SU-DHL-6 (cell line): ENCODE results near the gene LBH.

ENCODE experiments used
- H2AFZ ChIP-seq: fragments of 200-600 bp; sonication (generic); 2 replicates; pipeline ENCODE4 v1.6.1; 2014; ENCODE audit warnings: low read depth, mild to moderate bottlenecking, moderate library complexity, mixed read lengths, antibody characterized with exemption, low read length; ENCODE audit not compliant: severe bottlenecking
- H3F3A ChIP-seq: fragments of 200-600 bp; shearing (Covaris generic); 2 replicates; pipeline ENCODE4 v1.6.0; 2016; ENCODE audit warnings: antibody characterized with exemption, mild to moderate bottlenecking; ENCODE audit not compliant: insufficient read depth
- H3K27ac ChIP-seq: fragments of 200-600 bp; sonication (generic); 2 replicates; pipeline ENCODE4 v1.5.1; 2016; ENCODE audit warnings: low read depth, mild to moderate bottlenecking, low read length, moderate library complexity, mixed read lengths
- H3K27me3 ChIP-seq: fragments of 200-600 bp; sonication (generic), shearing (Covaris generic); 2 replicates; pipeline ENCODE4 v1.6.0; 2014; ENCODE audit warnings: mild to moderate bottlenecking, low read length
- H3K36me3 ChIP-seq: fragments of 200-600 bp; sonication (generic); 2 replicates; pipeline ENCODE4 v1.6.1; 2014; ENCODE audit warnings: mild to moderate bottlenecking, low read length, mixed read lengths
- H3K4me2 ChIP-seq: fragments of 300-600, 200-600 bp; shearing (Covaris generic), sonication (generic); 2 replicates; pipeline ENCODE4 v1.6.0; 2014; ENCODE audit warnings: low read length, low read depth, mild to moderate bottlenecking; ENCODE audit not compliant: poor library complexity, severe bottlenecking
- H3K4me3 ChIP-seq: fragments of 200-600 bp; sonication (generic); 2 replicates; pipeline ENCODE4 v1.5.1; 2014; ENCODE audit warnings: antibody characterized with exemption, low read length, mild to moderate bottlenecking, mixed read lengths; ENCODE audit not compliant: insufficient read depth, poor library complexity, severe bottlenecking
- H3K79me2 ChIP-seq: fragments of 200-600 bp; sonication (generic); 2 replicates; pipeline ENCODE4 v1.6.1; 2014; ENCODE audit warnings: mild to moderate bottlenecking, low read length, moderate library complexity; ENCODE audit not compliant: insufficient read depth
- H3K9ac ChIP-seq: fragments of 200-600 bp; sonication (generic); 2 replicates; pipeline ENCODE4 v1.7.0; 2014; ENCODE audit warnings: mild to moderate bottlenecking, low read length
- H3K9me2 ChIP-seq: fragments of 200-600 bp; sonication (generic); replicated peaks from 2 replicates; pipeline ENCODE4 v1.6.1; 2014; ENCODE audit warnings: low read length; ENCODE audit not compliant: insufficient read depth
- H3K9me3 ChIP-seq: fragments of 200-600 bp; sonication (generic); 2 replicates; pipeline ENCODE4 v1.6.1; 2014; ENCODE audit warnings: low read length, mixed read lengths; ENCODE audit not compliant: insufficient read depth
- H4K20me1 ChIP-seq: fragments of 200-600 bp; sonication (generic); 2 replicates; pipeline ENCODE4 v1.6.1; 2014; ENCODE audit warnings: low read depth, mild to moderate bottlenecking, antibody characterized with exemption, low read length, moderate library complexity, mixed read lengths
- EZH2phosphoT487 ChIP-seq: fragments of 200-600 bp; sonication (generic), shearing (Covaris generic); conservative IDR thresholded peaks from 2 replicates; pipeline ENCODE4 v1.6.1; 2018; ENCODE audit warnings: mild to moderate bottlenecking, antibody characterized with exemption, low read length, moderate library complexity, mixed read lengths
- TF ChIP-seq, protein P1 (sequence below): fragments of 200-600 bp; sonication (generic); IDR thresholded peaks from one replicate; pipeline ENCODE4 v1.5.1; 2017; ENCODE audit warnings: antibody characterized with exemption, mild to moderate bottlenecking, low read length, moderate library complexity; ENCODE audit not compliant: insufficient read depth, poor library complexity, severe bottlenecking

Gene LBH

DNA sequence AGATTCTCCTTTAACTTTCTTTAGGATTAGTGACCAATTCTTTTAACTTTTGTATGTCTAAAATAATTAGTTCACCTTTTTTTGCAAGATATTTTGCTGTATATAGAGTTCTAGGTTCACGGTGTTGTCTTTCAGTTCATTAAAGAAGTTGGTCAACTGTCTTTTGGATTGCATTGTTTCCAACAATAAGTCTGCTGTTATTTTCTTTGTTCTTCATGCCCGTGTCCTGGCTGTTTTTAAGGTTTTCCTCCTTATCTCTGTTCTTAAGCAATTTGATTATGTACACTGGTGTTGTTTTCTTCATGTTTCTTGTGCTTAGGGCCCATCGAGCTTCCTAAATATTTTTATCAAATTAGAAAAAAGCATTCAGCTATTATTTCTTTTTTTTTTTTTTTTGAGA, 54.4 kb downstream of the LBH start:
- Histone ChIP-seq H3K9me3 (no peaks in the 10 kb centered on the region), H3K4me2 (no peak overlapping the region), H3K9me2 (no peaks in the 10 kb centered on the region), H3K9ac (no peak overlapping the region), H3K36me3 (no peaks in the 10 kb centered on the region), H3K27ac (no peak overlapping the region), H4K20me1 (no peaks in the 10 kb centered on the region), H3F3A (peaks cover 8% of the 10 kb centered on the region), H3K27me3 (no peaks in the 10 kb centered on the region), H3K4me3 (no peak overlapping the region), H3K79me2 (no peaks in the 10 kb centered on the region), H2AFZ (no peak overlapping the region)
- TF ChIP-seq, protein P1, sequence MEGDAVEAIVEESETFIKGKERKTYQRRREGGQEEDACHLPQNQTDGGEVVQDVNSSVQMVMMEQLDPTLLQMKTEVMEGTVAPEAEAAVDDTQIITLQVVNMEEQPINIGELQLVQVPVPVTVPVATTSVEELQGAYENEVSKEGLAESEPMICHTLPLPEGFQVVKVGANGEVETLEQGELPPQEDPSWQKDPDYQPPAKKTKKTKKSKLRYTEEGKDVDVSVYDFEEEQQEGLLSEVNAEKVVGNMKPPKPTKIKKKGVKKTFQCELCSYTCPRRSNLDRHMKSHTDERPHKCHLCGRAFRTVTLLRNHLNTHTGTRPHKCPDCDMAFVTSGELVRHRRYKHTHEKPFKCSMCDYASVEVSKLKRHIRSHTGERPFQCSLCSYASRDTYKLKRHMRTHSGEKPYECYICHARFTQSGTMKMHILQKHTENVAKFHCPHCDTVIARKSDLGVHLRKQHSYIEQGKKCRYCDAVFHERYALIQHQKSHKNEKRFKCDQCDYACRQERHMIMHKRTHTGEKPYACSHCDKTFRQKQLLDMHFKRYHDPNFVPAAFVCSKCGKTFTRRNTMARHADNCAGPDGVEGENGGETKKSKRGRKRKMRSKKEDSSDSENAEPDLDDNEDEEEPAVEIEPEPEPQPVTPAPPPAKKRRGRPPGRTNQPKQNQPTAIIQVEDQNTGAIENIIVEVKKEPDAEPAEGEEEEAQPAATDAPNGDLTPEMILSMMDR = no peak
- TF ChIP-seq EZH2phosphoT487 = no peak

DNA sequence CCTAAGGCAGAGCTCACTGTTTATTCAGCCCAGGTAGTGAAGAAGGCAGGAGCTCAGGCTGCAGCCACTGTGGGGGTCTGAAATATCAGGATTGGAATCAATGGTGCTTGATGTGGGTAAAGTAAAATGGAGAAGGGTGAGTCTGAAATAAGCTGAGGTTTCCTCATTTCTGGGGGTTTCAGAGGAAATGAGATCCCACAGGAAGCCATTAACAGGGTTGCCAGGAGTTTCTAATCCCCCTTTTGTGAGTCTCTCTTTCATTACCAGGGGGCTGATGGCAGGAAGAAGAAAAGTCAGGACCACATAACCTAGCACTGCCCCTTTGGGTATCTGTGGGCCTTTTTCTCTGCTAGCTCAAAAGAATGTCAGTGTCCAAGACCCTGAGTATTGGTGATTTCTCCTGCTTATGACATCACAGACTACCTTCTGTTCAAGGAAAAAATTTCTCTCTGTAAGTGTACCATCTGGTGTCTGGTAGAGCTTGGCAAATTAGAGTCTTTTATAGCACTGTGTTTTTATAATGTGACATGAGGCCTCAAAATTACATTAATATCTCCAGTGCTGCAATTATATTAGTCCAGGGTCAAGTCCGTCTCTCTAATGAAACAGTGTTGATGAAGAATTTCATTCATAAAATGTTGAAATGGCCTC, 56.0 kb downstream of the LBH start:
- Histone ChIP-seq H3K4me3 (no peak overlapping the region), H3K27me3 (no peaks in the 10 kb centered on the region), H3K79me2 (no peaks in the 10 kb centered on the region), H3K4me2 (peak overlapping the region; percentile 79), H3K9ac (no peak overlapping the region), H3K9me2 (no peaks in the 10 kb centered on the region), H3K27ac (peak overlapping the region; percentile 64), H3F3A (peaks cover 8% of the 10 kb centered on the region), H3K9me3 (no peaks in the 10 kb centered on the region), H4K20me1 (no peaks in the 10 kb centered on the region), H2AFZ (no peak overlapping the region), H3K36me3 (no peaks in the 10 kb centered on the region)
- no peak for TF ChIP-seq EZH2phosphoT487
- TF ChIP-seq, protein P1 = no peak

GRCh38 chr2:30287857-30288513, 56.7 kb downstream of the LBH start:
- no peaks in the 10 kb centered on the region for H3K79me2 ChIP-seq
- no peak overlapping the region for H3K9ac ChIP-seq
- peaks cover 8% of the 10 kb centered on the region for H3F3A ChIP-seq
- no peaks in the 10 kb centered on the region for H3K9me3 ChIP-seq
- peak overlapping the region; percentile 64 for H3K27ac ChIP-seq
- H2AFZ ChIP-seq = no peak overlapping the region
- peak overlapping the region; percentile 19 for H3K4me3 ChIP-seq
- no peaks in the 10 kb centered on the region for H3K9me2 ChIP-seq
- TF ChIP-seq, protein P1 = no peak
- TF ChIP-seq EZH2phosphoT487 = no peak
- H3K4me2 ChIP-seq = peak overlapping the region; percentile 79
- H3K27me3 ChIP-seq = no peaks in the 10 kb centered on the region
- no peaks in the 10 kb centered on the region for H4K20me1 ChIP-seq
- no peaks in the 10 kb centered on the region for H3K36me3 ChIP-seq
